ENCODE measurements around the gene PDGFC.
A peak's percentile ranks its signal among the peaks of the same experiment; 100 is the strongest.

The PDGFC gene, protein sequence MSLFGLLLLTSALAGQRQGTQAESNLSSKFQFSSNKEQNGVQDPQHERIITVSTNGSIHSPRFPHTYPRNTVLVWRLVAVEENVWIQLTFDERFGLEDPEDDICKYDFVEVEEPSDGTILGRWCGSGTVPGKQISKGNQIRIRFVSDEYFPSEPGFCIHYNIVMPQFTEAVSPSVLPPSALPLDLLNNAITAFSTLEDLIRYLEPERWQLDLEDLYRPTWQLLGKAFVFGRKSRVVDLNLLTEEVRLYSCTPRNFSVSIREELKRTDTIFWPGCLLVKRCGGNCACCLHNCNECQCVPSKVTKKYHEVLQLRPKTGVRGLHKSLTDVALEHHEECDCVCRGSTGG

DNA sequence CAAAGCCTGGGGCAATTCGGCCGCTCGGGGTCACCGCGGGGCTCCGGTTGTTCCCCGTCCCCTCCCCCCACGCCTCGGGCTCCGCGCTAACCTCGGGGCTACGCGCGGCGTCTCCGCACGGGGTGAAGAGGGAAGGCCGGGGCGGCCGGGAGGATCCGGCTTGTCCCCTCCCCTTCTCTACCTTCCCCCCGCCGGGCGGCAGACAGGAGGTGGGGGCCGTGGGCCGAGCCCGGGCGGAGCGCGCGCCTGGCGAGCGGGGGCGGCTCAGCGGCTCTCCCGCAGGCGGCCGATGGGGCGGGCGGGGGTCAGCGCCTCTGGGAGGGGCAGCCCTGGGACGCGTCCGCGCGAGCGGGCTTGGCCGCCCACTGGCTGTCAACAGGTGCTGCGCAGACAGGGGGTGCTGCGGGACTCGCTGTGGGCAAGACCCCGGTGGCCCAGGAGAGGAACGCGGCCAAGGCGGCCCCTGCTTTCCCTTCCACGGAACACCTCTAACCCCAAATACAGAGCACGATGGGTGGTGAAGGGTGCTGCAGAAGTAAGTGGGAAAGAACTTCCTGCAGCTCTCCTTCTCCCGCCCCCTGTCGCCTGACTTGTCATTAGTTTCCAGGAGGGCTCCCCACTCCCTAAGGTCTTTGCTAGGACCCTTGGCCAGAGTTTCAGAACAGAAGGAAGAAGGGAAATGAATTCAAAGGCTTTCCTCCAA lies at the start of gene PDGFC:
PDGFC (minus strand) TSS at position 124 of the 703 bp plus-strand sequence. CDS start 896 bp downstream, outside the sequence.
- DNase-seq, result no peak

DNA sequence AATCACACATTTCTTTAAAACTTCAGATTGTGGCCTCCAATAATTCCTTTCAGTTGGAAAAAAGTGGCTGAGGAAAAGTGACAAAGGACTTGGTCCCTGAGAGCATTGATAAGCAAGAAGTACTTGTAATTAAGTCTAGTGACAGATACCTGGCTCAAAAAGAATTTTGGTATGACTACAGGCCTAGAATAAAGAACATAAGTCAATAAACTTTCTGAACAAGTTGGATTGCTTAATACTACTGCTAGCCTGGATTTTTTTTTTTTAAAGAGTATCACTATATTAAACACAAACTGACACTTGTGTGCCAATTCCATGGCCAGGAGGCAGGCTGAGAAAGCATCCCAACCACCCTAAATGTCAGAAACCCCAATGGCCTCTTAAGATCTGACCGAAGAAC lies 49.3 kb upstream of the PDGFC start:
- DNase-seq, result no peak

DNA sequence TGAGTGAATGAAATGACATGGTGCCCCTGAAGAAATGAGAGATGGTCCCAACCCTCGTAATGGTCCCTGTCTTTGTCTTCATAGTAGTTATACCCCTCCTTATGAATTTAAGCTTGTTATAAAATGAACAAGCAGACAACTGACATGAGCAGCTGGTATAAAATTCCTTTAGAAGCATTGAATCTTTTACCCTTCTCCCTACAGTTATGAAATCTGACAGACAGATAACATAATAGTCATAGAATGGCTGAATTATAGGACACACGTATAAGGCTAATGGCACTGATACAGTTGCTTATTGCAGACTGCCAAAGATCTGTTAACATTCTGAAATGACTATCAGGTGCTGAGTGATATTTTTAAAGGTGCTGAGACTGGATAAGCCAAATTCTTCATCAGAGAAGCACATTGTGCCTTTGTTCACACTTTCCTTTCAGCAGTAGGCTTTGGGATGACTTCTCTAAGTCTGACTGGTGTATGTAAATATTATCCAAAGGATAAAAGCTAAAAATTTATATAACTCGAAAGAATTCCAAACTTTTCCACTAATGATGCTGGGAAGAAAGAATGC lies 47.4 kb upstream of the PDGFC start:
- DNase-seq, result no peak

DNA sequence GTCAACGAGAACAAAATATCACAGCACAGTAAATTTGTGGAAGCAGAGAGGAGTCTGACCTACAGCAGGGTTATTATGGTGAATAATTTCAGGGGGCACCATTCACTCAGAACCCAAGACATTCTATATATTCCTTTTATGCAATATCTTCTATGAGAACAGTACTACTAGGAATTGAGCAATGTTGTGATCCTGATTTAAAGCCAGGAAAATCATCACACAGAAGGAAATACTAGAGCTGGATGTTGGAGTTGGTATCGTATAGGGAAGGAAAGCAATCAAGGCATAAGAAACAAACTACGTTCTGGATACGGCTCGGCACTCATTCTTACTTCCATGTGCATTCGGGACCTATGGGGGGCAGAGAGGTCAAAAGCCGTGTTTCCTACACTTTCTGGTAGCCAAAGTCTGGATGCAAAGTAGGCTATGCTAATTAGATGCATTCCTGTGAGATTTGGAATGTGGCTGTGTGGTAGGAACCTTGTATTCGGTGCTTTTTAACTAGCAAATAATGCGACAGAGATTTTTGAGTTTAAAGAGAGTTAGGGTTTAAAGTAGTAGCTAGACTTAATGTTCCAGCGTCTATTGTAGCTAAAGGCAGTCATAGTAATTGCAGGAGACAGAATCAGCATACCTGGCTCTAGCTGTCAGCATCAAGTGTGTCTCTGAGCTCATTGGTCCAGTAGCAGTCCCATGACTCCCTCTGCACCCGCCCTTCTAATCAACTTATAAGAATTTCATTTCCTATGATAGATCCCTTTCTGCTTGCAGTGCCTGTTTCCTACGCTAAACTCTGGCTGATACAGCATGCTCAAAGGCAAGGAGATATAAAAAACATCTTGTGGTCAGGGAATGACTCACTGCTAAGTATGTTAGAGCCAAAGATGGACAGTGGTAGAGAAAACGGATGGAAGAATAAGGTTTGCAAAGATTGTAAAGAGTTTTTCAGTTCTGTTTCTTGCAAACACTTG lies 43.3 kb upstream of the PDGFC start:
- peak; percentile 87 for DNase-seq

DNA sequence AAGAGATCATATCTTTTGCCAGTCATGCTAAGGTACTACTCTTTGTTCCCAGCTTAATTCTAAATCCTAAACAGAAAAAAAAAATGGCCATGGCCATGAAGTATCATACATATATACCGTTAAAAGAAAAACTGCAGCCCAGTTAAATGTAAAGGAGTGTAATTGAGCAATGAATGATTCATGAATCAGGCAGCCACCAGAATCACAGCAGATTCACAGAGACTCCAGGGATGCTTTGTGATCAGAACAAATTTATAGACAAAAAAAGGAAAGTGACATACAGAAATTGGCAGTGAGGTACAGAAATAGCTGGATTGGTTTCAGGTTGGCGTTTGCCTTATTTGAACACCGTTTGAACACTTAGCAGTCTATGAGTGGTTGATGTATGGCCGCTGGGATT lies 42.1 kb upstream of the PDGFC start:
- no peak for DNase-seq

DNA sequence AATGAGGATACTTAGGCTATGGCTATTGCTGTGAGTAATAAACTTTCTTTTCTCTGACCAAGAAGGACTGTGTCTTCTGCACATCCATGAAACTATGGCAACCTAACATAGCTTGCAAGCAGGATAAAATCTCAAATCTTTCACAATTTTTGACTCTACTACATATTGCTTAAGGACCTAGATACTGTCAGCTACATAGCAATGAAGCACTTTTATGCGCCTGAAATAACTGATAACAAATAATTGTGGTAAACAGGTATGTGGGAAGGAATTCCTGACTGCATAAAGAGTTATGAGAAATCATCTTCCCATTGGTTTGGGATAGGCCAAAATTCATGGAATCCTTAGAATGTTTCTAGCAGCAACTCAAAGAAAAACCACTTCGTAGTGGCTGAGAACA lies 41.2 kb upstream of the PDGFC start:
- no peak for DNase-seq

DNA sequence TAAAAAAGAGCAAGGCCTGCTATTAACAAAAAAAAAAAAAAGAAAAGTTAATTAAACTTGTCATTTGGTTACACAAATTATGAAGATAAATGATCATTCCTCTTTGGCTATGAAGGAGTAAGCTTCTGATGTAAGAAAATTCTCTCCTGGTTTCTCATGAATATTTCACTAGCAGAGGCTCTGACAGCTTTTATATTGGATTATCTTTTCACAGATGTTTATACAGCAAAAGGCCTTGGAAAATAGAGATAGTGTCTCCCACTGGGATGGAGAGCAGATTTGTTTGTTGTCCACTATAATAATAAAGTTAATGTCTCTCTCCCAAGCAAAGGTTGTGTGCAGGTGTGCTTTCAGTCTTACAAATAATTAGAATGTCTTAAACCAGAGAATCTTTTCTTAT lies 40.7 kb upstream of the PDGFC start:
- DNase-seq, result no peak

DNA sequence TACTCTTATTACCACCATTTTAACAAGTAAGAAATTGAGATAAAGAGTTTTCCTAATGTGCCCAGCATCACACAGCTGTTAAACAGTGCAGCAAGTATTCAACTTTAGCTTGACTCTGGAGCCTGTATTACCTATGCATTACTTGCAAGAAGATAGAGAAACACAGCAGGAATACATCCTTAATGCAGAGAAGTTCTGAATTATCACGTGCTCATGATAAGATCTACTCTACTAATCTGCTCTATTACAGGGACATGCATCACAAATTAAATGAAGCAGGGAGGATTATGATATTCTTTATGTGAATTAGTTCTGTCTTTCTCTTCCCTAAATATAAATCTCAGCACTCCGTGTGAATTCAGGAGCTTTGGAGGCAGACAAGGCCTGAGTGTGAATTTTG lies 39.0 kb upstream of the PDGFC start:
- no peak for DNase-seq

DNA sequence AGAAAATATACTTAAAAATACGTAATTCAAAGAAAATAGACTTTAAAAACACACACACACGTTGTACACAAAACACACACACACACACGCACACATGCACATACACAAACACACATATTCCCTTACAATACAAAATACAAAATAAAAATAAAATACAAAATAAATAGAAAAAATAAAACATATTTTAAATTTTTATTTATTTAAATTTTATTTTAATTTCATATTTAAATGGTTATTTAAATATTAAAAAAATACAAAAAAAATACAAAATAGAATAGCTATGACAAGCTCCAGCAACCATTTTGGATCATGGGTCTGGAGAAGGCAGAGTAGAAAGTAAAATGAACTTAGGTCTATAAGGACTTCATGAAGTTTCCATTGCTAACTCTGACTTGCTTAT lies 34.2 kb upstream of the PDGFC start:
- DNase-seq, result no peak

DNA sequence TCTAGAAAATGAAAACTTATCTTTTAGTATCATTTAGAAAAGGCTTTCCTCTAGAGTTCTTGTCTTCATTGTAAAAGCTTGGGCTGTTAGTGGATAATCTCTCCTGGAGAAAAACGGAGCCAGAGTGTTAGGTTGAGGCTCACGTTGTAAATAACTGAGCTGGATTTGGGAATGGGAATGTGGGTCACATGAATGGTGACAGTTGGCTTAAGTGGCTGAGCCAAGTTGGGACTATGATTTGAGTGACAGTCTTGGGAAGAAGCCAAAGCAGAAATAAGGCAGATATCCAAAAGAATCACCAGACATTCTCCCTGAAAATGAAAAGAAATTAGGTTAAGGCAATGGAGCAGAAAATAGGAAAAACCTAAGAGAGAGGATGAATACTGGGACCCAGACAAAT lies 33.6 kb upstream of the PDGFC start:
- no peak for DNase-seq

DNA sequence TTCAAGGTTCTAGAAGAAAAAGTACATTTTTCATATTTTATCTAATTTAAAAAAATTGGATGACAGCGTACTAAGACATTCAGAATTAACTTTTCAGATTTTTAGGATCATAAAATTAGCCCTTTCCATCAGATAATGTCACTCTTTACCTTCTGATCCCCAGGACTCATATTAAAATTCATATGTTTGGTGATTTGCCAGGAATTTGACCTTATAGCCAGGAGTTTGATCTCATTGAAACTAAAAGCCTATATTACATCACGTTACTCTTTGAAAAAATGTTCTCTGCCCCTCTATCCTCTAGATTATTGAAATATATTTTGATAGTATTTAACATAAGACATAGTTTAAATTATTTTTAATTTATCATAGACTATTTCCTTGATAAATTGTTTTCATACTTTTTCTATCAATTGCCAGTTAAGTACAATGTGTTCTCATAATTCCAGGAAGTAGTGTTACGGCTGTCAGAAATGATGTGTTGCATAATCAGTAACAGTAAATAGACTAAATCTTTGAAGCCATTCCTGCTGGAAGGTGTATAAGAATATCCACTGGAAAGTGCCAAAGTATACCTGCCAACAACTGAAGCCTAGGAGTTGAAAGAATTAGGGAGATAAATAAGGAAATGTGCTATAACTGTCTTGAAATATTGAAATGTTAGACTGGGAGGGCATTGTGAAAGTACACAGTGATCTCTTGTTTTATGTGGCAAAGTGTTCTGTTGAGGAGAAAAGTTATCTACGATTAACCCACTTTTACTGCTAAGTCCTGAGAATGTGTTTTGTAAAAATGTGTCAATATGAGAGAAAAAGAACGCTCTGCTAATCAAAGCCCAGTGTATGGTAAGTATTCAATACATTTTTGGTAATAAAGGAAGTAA lies 32.9 kb upstream of the PDGFC start:
- peak; percentile 54 for DNase-seq

DNA sequence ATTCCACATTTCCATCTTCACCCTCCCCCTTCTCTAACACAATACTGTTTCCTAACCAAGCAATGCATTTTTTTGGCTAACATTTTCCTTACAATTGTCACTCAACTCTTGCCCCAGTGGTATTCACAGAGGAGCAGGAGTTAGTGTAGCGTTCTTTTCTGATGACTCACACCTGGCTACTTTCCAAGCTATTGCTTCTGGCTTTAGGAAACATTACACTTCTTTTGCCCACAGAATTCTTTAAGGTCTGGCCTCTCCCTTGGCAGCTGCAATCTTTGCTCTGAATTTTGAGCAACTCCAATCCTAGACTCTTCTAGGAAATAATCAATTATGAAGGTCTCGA lies 27.5 kb upstream of the PDGFC start:
- peak; percentile 69 for DNase-seq

DNA sequence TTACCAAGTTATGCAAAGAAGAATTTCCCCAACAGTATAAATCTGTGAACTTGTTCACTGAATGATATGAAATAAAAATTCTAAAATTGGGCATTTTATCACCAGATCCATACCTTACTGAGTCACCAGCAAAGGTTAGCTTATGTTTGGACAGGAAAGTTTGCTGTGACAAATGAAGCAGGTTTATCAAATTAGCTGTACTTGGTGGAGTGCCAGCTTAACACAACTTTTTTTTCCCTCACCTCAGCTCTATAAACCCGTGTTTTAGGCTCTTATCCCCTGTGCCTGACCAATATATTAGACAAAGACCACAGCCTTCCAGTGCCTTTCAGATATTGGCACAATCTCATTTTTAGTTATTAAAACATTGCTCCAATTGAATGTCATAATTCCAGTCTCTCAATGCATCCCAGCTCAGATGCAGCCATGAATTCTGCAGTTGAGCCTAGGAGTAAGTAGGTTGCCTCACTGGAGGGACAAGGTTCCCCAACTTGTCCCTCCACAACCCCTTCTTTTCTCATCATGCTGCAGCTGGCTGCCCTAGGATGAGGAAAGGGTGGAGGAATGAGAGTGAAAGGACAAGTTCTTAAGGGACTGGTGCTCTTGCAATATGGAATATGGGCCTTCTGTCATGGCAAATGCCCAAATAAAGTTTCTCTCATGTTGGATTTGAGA lies 27.0 kb upstream of the PDGFC start:
- no peak for DNase-seq

DNA sequence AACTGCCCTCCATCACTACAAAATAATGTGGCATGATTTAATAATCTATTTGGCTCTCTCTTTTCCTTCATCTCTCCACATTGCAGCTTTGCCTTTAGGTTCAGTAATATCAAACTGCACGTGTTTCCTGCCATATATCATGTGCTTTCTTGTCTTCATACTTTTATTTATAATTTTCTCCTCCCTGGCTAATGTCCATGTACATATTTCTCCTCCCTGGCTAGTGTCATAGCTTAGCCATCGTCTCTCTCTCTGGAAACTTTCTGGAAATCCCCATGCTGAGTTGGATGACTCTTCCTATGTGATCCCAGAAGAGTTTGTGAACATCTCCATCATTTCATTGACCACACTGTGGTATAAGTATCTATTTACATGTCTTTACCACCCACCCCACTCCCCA lies 21.3 kb upstream of the PDGFC start:
- DNase-seq, result no peak

DNA sequence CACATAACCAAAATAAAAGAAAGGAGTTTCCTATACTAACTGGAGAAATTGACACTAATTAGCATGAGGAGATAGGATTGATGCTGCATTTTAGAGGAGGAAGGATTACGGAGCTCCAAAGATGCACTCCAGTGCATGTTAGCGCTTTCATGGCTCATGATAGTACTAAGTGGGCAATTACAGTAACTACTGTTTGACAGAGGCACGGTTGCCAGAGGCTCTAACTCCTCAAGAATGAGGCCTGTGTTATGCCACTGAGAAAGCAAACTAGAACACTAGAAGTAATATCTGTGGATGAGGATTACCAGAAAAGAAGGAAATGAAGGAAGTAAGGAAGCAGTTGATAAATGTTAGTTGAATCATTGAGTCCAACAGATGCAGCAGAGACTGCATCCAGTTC lies 19.6 kb upstream of the PDGFC start:
- DNase-seq, result no peak

DNA sequence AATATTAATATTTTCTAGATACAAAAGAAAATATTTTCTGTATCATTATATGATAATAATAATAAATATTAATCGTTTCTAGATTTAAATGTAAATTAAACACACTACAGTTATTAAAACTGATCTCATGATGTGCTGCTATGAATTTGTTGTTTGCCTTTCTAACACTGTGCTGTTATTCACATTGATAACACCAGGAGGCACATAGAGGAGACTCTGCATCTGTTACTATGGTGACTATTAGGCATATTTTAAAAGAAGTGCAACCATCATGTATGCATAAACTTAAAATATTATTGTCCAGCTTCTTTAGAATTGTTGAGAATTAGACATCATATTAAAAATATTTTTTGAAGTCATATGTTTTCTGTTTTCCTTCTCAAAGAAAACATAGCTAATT lies 11.8 kb upstream of the PDGFC start:
- no peak for DNase-seq

DNA sequence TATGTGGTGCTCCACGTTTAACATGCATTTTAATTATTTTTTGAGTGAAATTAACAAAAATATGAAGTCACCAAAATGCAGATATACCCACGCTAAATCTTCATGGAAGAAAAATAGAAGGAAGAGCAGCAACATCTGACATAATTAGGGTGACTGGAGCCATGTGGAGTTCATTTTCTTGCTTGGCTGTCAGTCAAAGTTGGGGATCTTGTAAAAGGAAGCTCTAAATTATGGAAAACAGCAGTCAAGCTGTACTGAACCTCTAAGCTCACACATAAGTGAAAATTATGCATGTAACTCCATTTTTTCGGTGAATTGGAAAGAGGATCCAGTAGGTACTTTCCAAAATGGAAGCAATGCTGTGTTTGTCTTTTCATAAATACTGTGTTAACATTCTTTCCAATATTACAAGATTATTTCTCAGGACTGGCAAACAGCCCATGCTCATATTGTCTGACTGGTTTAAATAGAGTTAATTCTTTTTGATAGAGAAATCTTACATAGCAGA lies 9.7 kb upstream of the PDGFC start:
- DNase-seq, result no peak

DNA sequence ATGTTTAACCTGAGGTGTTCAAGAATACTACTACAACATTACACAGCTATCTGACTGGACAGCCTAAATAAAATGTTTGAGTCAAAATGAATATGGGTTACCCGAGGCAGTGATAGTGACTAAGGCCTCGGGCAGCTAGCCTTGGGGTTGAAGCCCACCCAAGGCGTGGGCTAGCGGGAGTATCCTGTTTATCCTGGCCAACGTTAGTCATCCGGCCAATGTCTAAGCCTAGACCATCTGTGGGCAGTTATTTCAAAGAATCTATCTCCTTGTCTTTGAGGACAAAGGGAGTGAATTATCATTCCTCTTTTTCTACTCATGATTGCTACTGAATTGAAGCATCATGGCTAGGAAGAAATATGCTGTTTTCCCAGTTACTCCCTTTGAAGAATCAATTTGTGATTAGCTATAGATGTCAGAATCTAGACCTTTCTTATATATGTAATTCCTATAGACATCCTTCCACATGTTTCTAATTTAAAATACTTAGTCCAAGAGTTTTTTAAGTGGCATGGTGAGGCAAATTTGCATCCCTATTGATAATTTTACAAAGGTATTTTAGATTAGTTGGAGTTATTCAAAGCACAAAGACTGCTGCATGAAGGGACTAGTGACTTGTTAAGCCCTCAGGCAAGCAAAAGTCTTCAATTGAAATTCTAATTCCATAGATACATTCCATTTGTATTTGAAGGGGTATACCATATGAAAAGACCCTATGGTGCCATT lies 6.0 kb upstream of the PDGFC start:
- no peak for DNase-seq

DNA sequence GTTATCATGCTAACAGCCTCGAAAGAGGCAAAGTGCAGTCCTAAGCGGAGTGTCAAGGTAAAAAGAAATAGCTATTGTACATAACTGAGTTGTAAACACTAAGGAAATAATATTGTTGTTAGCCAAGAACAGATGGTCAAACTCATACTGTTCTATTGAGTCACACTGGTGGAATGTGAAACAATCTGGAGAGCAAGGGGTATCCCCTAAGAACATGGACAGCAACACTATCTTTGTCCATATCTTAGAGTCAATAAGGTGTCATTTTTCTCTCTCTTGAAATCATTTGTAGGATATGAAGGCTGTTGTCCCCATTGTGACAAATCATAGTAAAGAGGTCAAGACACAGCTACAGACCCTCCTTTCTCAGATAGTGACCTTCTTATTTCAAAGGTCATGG lies 4.5 kb upstream of the PDGFC start:
- DNase-seq, result no peak

DNA sequence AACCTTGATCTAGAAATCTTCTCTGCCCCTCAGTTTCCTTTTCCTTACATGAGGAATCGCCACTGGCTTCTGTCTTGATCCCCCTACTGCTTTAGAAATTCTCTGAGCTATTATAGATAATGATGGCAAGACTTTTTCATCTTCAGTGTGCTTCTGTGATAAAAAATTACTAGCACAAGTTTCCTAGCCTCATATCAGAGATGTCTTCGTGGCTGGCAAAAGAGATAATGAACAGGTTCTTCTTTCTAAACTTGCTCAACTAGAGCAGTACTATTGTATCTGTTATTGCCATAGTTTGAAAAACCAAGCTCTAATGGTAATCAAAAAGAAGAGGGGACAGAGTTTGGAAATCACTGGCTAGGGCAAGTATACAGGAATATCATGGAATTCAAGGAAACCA lies 4.1 kb upstream of the PDGFC start:
- no peak for DNase-seq

DNA sequence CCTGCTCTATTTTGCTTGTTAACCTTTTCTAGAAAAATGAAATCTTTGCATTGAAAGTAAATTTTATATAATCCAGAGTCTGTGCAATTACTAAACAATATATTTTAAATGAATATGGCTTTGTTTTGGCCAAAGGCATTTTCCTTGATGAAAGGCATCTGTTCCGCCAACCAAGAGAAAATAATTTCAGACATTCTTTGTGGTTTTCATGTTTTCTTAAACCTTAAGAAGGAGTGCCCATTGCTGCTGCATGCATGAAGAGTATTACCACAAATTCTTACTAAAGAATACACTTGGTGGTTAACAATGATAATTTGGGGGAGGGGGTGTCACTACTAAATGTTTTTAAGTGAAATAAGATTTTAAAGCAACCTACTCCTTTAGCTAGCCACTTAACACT lies 2.7 kb upstream of the PDGFC start:
- no peak for DNase-seq

All from MV-4-11 (cell line).